Measurements from ENCODE around the gene SLC35G1. TPM values are rescaled to one million over a fixed set of nuclear protein-coding genes. Genes with fewer than 3 reads are reported as not detected.

The SLC35G1 gene
- total and polyA plus RNA-seq, 2 of the 13 experiments (the other 11 are each of a cell fraction or from before 2014, with no cell fraction given): 2.5 to 4.5 TPM

DNA sequence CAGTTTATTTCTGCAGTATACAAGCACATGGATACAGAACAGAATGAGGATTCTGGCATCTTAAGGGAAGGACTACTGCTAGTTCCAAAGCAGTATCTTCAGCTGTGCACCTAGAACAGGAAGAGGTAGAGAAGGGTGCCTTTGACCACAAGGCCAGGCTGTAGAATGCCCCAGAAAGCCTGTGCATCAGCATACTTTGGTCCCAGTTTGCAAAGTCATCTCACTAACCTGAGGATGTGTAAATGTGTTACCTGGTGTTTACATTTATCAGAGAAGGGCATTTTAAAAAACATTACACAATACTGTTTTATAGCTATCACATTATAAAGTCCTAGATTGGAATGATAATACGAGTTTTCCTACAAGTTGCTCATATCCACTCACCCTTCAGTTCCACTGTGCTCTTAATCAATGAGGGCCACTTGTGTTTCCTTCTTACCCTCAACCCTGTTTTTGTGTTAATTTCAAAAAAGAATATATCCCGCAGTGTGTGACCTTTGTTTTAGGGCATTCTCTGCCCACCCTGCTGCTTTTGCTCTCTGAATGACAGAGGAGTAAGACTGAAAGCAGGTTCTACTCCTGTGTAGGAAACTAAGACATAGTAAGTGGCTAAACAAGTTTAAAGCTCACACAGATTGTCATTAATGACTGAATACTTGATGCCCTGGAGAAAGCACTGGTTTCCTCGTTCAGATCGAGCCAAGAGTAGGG is 3.4 kb downstream of the SLC35G1 start (continued):
- TF ChIP-seq, protein P1, sequence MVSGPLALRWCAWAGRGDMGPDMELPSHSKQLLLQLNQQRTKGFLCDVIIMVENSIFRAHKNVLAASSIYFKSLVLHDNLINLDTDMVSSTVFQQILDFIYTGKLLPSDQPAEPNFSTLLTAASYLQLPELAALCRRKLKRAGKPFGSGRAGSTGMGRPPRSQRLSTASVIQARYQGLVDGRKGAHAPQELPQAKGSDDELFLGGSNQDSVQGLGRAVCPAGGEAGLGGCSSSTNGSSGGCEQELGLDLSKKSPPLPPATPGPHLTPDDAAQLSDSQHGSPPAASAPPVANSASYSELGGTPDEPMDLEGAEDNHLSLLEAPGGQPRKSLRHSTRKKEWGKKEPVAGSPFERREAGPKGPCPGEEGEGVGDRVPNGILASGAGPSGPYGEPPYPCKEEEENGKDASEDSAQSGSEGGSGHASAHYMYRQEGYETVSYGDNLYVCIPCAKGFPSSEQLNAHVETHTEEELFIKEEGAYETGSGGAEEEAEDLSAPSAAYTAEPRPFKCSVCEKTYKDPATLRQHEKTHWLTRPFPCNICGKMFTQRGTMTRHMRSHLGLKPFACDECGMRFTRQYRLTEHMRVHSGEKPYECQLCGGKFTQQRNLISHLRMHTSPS (CRISPR knock-in tag; IDR thresholded peaks at IDR 0.05; ENCODE audit: low read depth): no peak

DNA sequence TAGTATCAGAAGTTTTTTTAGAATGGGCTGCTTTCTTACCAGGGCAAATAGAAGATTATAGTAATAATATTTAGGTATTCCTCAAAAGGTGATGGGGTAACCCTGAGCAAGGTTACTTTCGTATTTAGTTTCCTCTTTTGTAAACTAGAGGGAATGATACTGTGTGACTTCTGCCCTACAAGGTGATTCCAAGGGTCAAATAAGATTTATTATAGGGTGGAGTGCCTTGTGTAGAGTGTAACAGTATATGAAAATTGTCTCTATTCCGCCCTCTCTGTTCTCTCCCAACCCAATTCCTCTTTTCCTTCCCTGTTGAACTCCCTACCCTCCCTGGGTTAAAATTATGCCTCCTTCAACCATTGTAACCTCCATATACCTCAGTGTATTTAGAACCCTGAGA is 5.3 kb downstream of the SLC35G1 start:
- WGBS (ENCODE audit: low lambda C conversion rate): 40% methylated on average over 2 of the region's 2 CpGs
- Histone ChIP-seq H3K79me2 (ENCODE audit: insufficient read depth, low read length) (no peaks in the 10 kb centered on the region), H3K9ac (ENCODE audit: insufficient read depth, low read depth, low read length) (no peak overlapping the region), H3K27ac (ENCODE audit: extremely low read length, insufficient read depth, low read length) (no peak overlapping the region), H4K20me1 (ENCODE audit: insufficient read depth, low read length) (no peaks in the 10 kb centered on the region), H3K27me3 (ENCODE audit: control insufficient read depth in 1 of 2, insufficient read depth in 2 of 2, low read length in 2 of 2) (no peaks in the 10 kb centered on the region), H3K9me3 (ENCODE audit: low read length) (no peaks in the 10 kb centered on the region), H3K4me2 (ENCODE audit: low read depth, low read length) (no peak overlapping the region), H2AFZ (ENCODE audit: low read length) (no peak overlapping the region), H3K4me1 (ENCODE audit: insufficient read depth, low read length) (peaks cover 5% of the 10 kb centered on the region; the same call in 1 of the 2 replicates), H3K36me3 (replicated peaks in 1 of 2; ENCODE audit: control insufficient read depth in 1 of 2, insufficient read depth in 2 of 2, low read length in 2 of 2) (no peaks in the 10 kb centered on the region), H3K4me3 (replicated peaks in 1 of 3; ENCODE audit: insufficient read depth in 1 of 3, low read depth in 2 of 3, low read length in 3 of 3) (no peak overlapping the region)
- no peak for TF ChIP-seq SIN3B (IDR thresholded peaks at IDR 0.05; ENCODE audit: low read length)
- no peak for TF ChIP-seq ZFP36L1 (CRISPR knock-in tag; IDR thresholded peaks at IDR 0.05)
- TF ChIP-seq MAFF (IDR thresholded peaks at IDR 0.05; ENCODE audit: low read depth, low read length): no peak
- TF ChIP-seq, protein P2, sequence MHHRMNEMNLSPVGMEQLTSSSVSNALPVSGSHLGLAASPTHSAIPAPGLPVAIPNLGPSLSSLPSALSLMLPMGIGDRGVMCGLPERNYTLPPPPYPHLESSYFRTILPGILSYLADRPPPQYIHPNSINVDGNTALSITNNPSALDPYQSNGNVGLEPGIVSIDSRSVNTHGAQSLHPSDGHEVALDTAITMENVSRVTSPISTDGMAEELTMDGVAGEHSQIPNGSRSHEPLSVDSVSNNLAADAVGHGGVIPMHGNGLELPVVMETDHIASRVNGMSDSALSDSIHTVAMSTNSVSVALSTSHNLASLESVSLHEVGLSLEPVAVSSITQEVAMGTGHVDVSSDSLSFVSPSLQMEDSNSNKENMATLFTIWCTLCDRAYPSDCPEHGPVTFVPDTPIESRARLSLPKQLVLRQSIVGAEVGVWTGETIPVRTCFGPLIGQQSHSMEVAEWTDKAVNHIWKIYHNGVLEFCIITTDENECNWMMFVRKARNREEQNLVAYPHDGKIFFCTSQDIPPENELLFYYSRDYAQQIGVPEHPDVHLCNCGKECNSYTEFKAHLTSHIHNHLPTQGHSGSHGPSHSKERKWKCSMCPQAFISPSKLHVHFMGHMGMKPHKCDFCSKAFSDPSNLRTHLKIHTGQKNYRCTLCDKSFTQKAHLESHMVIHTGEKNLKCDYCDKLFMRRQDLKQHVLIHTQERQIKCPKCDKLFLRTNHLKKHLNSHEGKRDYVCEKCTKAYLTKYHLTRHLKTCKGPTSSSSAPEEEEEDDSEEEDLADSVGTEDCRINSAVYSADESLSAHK (CRISPR knock-in tag; IDR thresholded peaks at IDR 0.05; ENCODE audit: borderline replicate concordance): no peak
- TF ChIP-seq HMG20A (CRISPR knock-in tag; IDR thresholded peaks at IDR 0.05; ENCODE audit: borderline replicate concordance): no peak
- TF ChIP-seq ZNF891 (CRISPR knock-in tag; IDR thresholded peaks at IDR 0.05): no peak
- no peak for TF ChIP-seq SP1 (IDR thresholded peaks at IDR 0.05)
- TF ChIP-seq SP1 (CRISPR knock-in tag; IDR thresholded peaks at IDR 0.05): no peak
- TF ChIP-seq ATF6 (CRISPR knock-in tag; conservative IDR thresholded peaks at IDR 0.05): no peak
- no peak for TF ChIP-seq ZBTB42 (CRISPR knock-in tag; IDR thresholded peaks at IDR 0.05)
- ChIA-PET CTCF (ENCODE audit: low intra/inter-chr PET ratio, low total read pairs) (no interaction called here), POLR2A (no interaction called here)
- in situ Hi-C loops (cut with HindIII; ENCODE audit: extremely low pct_ligation_motif_present, low pct_unique_long_range_greater_than_20kb): no loop called here
- intact Hi-C loops (cut with micrococcal nuclease; ENCODE audit: unreplicated experiment): no loop called here
- no TSS peak for BruUV-seq (replicated peaks)
- FAIRE-seq (no peak), DNase-seq (ENCODE audit: low spot score) (no peak), ATAC-seq (no peak)

All from HepG2 (cell line).